GM18508 (cell line): ENCODE data around the gene CCNL2.

Source experiments
- ATAC-seq: cut with Tn5 transposase; IDR thresholded peaks from one replicate; pipeline ENCODE4 v1.9.1; 2021; ENCODE audit warnings: moderate number of reproducible peaks; ENCODE audit not compliant: insufficient read depth, unreplicated experiment

The CCNL2 gene

GRCh38 chr1:1359664-1360468 lies 39.3 kb downstream of the CCNL2 start:
- ATAC-seq: no peak

GRCh38 chr1:1359308-1359663 lies 39.8 kb downstream of the CCNL2 start:
- ATAC-seq: no peak

- no peak for ATAC-seq
These were observed 40.5 kb downstream of the CCNL2 start, which contains the start of gene MXRA8 for GRCh38 chr1:1358433-1359271. MXRA8 (minus strand) TSS chr1:1358555; CDS start chr1:1358504, 51 bp downstream.

- ATAC-seq: no peak
These were observed 41.2 kb downstream of the CCNL2 start for GRCh38 chr1:1357871-1358432.

GRCh38 chr1:1356796-1357401 lies 42.2 kb downstream of the CCNL2 start:
- ATAC-seq: no peak

- ATAC-seq: no peak
These were observed 42.9 kb downstream of the CCNL2 start for GRCh38 chr1:1356166-1356795.

- no peak for ATAC-seq
These were observed 43.7 kb downstream of the CCNL2 start for GRCh38 chr1:1355416-1355815.

- ATAC-seq: no peak
These were observed 44.6 kb downstream of the CCNL2 start for GRCh38 chr1:1354271-1355247.

GRCh38 chr1:1353389-1354151 lies 45.6 kb downstream of the CCNL2 start:
- ATAC-seq: no peak

GRCh38 chr1:1352786-1353388 lies 46.2 kb downstream of the CCNL2 start:
- ATAC-seq: no peak

- no peak for ATAC-seq
These were observed 47.4 kb downstream of the CCNL2 start for GRCh38 chr1:1351511-1352427.

- no peak for ATAC-seq
These were observed 49.7 kb downstream of the CCNL2 start, which contains the start of gene DVL1 for GRCh38 chr1:1349256-1350012. DVL1 (minus strand) TSS chr1:1349418; CDS start chr1:1349065, 353 bp downstream.

- no peak for ATAC-seq
These were observed 50.5 kb downstream of the CCNL2 start for GRCh38 chr1:1348420-1349255.

- no peak for ATAC-seq
These were observed 51.3 kb downstream of the CCNL2 start for GRCh38 chr1:1347663-1348419.
